Endothelial cell of hepatic sinusoid (primary cell): ENCODE results near the gene KRTAP5-11.
"Not testable (repeated sequence)": the region's sequence is repeated elsewhere in the genome, so short reads cannot be mapped to it uniquely, and the experiment has no call there.

Experiments
- in situ Hi-C: cut with HindIII; loops from 2 replicates; pipeline ENCODE4 v1.10.0; 2017; ENCODE audit warnings: low sequenced_read_pairs

The KRTAP5-11 gene, protein sequence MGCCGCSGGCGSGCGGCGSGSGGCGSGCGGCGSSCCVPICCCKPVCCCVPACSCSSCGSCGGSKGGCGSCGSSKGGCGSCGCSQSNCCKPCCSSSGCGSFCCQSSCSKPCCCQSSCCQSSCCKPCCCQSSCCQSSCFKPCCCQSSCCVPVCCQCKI

DNA sequence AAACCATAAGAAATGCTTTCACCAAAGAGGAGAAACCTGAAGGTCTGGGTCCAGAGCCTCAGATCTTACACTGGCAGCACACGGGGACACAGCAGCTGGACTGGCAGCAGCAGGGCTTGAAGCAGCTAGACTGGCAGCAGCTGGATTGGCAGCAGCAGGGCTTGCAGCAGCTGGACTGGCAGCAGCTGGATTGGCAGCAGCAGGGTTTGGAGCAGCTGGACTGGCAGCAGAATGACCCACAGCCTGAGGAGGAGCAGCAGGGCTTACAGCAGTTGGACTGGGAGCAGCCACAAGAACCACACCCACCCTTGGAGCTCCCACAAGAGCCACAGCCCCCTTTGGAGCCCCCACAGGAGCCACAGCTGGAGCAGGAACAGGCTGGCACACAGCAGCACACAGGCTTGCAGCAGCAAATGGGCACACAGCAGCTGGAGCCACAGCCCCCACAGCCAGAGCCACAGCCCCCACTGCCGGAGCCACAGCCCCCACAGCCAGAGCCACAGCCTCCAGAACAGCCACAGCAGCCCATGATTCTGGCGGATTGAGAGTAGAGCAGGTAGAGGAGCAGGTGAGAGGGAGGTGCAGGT is at the start of gene KRTAP5-11:
Gene KRTAP5-11 (minus strand): TSS at position 567 of the 587 bp plus-strand sequence. CDS start 38 bp downstream, at position 529.
- in situ Hi-C loops, result no loop called here

DNA sequence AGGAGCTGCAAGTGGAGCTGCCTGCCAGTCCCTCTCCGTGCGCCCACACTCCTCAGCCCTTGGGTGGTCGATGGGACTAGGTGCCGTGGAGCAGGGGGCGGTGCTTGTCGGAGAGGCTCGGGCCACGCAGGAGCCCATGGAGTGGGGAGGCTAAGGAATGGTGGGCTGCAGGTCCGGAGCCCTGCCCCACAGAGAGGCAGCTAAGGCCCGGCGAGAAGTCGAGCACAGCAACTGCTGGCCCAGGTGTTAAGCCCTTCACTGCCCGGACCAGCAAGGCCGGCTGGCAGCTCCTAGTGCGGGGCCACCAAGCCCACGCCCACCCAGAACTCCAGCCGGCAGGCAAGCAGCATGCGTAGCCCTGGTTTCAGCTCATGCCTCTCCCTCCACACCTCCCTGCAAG is 48.9 kb upstream of the KRTAP5-11 start:
- in situ Hi-C loops, result not testable (repeated sequence)

DNA sequence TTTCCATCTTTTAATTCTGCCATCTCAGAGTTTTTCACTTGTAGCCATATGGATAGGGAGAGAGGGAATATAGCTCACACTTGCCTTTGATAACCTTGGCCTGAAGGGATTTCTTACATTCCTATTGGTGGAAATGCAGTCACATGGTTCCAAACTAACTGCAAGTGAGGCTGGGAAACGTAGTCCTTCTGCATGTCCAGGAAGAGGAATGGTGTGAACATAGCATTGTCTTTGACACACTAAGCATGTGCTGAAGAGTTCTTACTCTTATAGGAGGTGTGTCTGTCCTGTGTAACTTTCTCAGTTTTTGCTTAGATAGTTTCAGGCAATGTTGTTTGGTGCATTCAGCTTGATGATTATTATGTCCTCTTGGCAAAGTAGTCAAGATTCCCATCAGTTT is 47.4 kb upstream of the KRTAP5-11 start:
- in situ Hi-C loops, result not testable (repeated sequence)

DNA sequence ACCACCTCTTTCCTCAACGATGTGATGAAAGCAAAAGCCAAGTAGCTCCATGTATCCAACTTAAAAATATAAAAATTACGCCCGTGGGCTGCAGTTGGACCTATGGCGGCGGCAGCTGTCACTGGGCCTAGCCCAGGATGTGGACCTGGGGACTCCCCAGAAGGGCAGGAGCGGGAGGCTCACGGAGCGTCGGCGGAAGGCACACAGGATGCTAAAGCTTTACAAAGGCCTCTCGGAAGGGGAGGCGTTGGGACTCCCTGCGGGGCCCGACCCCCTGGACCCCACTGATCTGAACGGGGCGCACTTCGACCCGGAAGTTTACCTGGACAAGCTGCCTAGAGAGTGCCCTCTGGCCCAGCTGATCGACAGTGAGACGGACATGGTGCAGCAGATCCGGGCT is 46.3 kb upstream of the KRTAP5-11 start:
- in situ Hi-C loops, result not testable (repeated sequence)

DNA sequence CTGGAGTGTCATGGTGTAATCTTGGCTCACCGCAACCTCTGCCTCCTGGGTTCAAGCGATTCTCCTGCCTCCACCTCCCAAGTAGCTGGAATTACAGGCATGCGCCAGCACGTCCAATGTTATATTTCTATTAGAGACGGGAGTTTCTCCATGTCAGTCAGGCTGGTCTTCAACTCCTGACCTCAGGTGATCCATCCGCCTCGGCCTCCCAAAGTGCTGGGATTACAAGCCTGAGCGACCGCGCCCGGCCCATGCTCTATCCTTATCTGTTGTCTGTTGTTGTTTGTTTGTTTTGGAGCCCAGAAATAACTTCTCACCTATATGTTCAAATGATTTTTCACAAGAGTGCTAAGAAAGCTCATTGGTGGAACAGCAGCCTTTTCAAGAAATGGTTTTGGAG is 40.6 kb upstream of the KRTAP5-11 start:
- in situ Hi-C loops, result not testable (repeated sequence)

DNA sequence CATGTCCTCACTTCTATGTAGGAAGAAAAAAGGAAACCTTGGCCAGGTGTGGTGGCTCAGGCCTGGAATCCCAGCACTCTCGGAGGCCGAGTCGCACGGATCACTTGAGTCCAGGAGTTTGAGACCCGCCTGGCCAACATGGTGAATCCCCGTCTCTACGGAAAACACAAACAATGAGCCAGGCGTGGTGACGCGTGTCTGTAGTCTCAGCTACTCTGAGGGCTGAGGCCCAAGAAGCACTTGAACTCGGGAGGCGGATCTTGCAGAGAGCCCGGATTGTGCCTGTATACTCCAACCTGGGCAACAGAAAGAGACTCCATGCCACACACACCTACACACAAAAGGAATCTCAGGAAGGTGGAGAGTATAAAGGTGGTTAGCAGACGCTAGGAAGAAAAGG is 39.9 kb upstream of the KRTAP5-11 start:
- in situ Hi-C loops, result not testable (repeated sequence)

DNA sequence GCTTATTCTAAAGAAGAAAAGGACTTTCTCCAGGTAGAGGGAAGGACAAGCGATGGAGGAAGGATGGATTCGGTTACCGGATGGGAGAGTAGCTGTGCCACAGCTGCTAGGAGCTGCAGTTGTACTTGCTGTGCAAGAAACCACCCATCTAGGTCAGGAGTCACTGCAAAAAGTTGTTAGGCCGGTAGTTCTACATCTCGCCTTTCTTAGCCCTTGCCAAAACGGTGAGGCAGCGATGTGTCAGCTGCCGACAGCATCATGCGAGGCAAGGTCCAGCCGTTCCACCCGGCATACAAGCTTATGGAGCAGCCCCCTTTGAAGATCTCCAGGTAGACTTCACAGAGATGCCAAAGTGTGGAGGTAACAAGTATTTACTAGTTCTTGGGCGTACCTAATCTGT is 32.3 kb upstream of the KRTAP5-11 start:
- in situ Hi-C loops, result not testable (repeated sequence)

DNA sequence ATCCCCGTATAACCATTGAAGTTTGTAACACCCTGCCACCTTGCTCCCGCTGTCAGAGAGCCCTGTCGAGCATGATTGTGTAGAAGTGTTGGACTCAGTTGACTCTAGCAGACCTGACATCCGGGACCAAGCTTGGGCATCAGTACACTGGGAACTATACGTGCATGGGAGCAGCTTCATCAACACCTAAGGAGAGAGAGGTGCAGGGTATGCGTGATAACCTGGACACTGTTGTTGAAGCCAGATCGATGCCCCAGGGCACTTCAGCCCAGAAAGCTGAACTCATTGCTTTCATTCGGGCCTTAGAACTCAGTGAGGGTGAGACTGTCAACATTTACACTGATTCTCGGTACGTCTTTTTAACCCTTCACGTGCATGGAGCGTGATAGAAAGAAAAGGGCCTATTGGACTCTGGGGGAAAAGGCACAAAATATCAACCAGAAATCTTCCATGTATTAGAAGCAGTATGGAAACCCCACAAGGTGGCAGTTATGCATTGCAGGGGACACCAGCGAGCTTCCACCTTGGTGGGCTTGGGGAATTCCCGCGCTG is 31.8 kb upstream of the KRTAP5-11 start:
- in situ Hi-C loops, result not testable (repeated sequence)

DNA sequence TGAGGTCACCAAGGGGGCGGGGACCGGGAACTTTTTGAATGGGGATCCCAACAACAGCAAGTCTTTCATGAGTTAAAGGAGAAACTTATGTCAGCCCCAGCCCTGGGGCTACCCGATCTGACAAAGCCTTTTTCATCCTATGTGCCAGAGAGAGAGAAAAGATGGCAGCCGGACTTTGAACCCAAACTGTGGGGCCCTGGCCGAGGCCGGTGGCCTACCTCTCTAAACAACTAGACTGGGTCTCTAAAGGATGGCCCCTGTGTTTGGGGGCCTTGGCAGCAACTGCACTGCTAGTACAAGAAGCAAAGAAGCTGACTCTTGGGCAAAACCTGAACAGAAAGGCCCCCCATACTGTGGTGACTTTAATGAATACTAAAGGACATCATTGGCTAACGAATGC is 31.3 kb upstream of the KRTAP5-11 start:
- in situ Hi-C loops, result not testable (repeated sequence)

DNA sequence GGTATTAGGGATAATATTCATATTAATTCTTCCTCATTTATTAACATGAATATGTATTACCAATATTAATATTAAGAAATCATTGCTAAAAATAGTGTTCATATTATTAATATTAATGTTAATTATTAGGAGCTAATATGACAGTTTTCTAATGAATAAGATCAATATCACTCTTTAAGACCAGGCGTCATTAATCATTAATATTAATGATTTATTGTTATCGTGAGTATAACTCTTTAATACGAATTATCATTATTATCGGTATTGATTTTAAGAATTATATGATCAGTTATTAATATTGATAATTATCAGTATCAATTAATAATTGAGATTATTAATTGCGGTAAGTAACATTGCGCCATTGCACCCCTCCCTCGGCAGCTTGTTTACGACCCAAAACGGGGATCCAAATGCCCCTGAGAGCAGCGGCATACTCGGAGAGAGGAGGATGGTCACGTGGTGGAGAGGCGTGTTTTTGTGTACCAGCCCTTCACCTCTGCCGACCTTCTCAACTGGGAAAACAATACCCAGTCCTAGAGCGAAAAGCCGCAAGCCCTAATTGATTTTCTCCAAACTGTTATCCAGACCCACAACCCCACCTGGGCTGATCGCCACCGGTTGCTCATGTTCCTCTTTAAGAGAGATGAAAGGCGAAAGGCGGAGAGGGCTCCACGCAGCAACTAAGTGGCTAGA is 28.7 kb upstream of the KRTAP5-11 start:
- in situ Hi-C loops, result not testable (repeated sequence)

DNA sequence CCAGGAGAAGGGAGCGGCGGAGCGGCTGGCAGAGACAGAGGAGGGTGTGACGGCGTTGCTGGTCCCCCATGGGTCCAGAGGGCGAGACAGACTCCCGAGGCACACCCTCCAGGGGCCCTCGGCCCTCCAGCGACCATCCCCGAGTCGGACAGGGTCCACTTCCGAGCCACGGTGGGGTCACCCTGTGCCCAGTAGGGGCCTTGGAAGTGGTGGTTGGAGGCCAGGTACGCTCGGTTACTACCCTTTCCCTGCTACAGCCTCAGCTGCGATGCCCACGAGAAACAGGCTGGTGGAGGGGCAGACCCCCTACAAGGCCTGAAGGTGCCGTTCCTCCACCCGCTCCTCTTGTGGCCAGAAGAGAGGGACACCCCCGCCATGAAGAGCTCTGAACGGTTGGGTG is 25.6 kb upstream of the KRTAP5-11 start:
- in situ Hi-C loops, result not testable (repeated sequence)

DNA sequence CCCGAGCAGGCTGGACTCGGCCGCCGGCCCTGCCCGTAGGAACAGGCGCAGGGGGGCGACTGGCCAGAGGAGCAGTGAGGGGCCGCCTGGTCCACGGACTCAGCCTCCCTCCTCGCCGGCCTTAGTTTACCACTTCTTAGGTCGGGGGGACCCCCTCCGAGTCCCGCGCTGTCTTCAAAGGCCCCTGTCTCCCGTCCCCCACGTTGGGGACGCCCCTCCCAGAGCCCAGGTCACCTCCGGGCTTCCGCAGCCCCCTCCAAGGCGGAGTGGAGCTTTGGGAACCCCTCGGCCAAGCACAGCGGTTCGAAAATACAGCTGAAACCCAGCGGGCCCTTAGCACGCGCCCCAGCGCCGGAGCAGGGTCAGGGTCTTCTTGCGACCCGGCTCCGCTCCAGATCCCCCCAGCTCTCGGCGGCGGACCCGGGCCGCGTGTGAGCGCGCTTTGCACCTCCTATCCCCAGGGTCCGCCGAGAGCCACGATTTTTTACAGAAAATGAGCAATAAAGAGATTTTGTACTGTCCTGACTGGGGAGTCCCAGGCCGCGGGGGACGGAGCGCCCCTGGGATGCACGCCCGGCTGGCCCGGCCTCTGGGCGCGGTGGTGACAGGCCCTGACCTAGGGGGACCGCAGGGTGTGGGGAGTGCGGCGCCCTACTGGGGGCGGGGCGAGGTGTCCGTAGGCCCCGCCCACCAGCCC is 25.0 kb upstream of the KRTAP5-11 start:
- in situ Hi-C loops, result not testable (repeated sequence)

DNA sequence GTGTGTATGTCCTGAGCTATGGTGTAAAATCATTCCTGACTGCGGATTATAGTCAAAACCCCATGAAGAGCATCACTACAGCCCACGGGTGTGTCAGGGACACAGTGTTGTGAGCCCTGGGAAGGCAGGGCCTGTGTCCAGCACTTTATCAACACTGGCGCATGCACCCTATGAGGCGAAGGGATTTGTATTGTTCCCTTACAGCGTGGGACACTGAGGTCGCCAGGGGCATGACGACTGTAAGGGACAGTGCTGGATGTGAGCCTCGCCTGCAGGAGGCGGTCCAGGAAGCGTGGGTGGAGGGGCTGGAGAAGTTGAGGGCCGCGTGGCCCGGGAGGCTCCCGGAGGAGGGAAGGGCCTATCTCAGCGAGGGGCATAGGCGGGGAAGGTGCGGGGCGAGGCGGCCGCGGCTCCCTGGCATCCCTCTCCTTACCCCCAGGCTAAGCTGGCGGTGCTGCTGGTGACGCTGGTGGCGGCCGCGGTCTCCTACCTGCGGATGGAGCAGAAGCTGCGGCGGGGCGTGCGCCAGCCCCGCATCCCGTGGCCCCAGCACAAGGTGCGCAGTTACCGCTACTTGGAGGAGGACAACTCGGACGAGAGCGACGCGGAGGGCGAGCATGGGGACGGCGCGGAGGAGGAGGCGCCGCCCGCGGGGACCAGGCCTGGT is 24.3 kb upstream of the KRTAP5-11 start:
- in situ Hi-C loops, result not testable (repeated sequence)

DNA sequence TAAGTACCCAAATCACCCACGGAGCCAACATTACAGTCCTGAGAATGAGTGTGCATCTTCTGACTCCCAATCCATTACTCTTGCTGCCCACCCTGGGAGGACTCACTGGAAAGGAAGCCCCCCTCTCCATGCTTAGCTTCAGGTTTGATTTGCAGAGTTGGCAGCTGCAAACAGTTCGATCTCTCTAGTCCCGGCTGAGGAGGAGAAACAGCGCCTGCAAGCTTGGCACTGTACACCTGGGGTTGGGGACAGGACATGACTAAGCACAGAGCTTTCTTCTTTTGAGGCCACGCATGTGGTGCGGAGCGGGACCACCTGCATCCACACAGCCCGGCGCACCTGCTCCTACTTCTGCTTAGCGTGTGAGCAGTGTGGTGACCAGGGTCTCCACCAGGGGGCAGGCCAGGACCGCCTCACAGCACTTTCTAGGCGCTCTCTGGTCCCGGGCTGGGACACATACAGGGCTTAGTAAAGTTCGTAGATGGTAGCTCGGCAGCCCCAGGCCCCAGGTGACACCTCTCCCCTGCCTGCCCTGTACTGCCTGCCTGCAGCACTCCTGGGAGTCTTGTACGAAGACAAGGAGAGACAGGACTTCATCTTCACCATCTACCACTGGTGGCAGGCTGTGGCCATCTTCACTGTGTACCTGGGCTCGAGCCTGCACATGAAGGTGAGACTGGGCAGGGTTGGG is 22.3 kb upstream of the KRTAP5-11 start:
- in situ Hi-C loops, result not testable (repeated sequence)

DNA sequence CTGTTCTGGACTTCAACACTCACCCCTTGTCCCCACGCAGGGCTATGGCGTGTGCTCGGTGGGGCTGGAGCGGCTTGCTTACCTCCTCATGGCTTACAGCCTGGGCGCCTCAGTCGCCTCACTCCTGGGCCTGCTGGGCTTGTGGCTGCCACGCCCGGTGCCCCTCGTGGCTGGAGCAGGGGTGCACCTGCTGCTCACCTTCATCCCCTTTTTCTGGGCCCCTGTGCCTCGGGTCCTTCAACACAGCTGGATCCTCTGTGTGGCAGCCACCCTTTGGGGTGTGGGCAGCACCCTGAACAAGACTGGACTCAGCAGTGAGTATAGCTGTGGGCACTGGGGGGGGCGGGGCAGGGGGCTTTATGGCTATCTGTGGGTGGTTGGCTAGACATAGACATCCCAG is 20.5 kb upstream of the KRTAP5-11 start:
- in situ Hi-C loops, result not testable (repeated sequence)

DNA sequence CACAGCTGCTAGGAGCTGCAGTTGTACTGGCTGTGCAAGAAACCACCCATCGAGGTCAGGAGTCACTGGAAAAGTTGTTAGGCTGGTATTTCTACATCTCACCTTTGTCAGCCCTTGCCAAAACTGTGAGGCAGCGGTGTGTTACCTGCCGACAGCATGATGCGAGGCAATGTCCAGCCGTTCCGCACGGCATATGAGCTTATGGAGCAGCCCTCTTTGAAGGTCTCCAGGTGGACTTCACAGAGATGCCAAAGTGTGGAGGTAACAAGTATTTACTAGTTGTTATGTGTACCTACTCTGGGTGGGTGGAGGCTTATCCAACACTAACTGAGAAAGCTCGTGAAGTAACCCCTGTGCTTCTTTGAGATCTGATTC is 6.9 kb upstream of the KRTAP5-11 start:
- in situ Hi-C loops, result loop anchor here (5.0 kb wide), 1 partner anchor 298 kb away; no protein-coding TSS in a partner anchor

DNA sequence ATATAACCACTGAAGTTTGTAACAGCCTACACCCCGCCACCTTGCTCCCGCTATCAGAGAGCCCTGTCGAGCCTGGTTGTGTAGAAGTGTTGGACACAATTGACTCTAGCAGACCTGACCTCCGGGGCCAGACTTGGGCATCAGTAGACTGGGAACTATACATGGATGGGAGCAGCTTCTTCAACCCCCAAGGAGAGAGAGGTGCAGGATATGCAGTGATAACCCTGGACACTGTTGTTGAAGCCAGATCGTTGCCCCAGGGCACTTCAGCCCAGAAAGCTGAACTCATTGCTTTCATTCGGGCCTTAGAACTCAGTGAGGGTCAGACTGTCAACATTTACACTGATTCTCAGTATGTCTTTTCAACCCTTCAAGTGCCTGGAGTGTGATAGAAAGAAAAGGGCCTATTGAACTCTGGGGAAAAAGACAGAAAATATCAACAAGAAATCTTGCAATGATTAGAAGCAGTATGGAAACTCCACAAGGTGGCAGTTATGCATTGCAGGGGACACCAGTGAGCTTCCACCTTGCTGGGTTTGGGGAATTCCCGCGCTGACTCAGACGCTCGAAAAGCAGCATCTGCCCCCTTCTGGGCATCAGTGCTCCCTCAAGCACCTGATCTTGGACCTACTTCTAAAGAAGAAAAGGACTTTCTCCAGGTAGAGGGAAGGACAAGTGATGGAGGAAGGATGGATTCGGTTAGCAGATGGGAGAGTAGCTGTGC is 6.3 kb upstream of the KRTAP5-11 start:
- in situ Hi-C loops, result loop anchor here (5.0 kb wide), 1 partner anchor 298 kb away; no protein-coding TSS in a partner anchor

DNA sequence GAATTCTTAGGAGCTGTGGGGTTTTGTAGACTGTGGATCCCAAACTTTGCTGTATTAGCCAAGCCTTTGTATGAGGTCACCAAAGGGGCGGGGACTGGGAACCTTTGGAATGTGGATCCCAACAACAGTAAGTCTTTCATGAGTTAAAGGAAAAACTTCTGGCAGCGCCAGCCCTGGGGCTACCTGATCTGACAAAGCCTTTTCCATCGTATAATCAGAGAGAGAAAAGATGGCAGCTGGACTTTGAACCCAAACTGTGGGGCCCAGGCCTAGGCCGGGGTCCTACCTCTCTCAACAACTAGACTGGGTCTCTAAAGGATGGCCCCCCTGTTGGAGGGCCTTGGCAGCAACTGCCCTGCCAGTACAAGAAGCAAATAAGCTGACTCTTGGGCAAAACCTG is 5.6 kb upstream of the KRTAP5-11 start:
- in situ Hi-C loops, result loop anchor here (5.0 kb wide), 1 partner anchor 299 kb away; no protein-coding TSS in a partner anchor

DNA sequence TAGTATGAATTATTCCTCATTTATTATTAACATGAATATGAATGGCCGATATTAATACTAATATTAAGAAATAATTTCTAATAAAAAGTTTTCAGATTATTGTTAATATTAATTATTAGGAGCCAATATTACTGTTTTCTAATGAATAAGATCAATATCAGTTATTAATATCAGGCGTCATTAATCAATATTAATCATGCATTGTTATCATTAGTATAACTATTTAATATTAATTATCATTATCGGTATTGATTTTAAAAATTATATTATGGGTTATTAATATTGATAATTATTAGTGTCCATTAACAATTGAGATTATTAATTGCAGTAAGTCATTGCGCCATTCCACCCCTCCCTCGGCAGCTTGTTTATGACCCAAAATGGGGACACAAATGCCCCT is 3.0 kb upstream of the KRTAP5-11 start:
- in situ Hi-C loops, result loop anchor here (5.0 kb wide), 1 partner anchor 302 kb away; no protein-coding TSS in a partner anchor
